Stimulated activated CD8-positive, alpha-beta memory T cell treated with anti-CD3 and anti-CD28 coated beads, Interleukin-7, amount 100 ng/mL, for 1 hour (primary cell): ENCODE results near the gene ACYP2.
"Not testable (repeated sequence)": the region's sequence is repeated elsewhere in the genome, so short reads cannot be mapped to it uniquely, and the experiment has no call there.

Source experiments
- DNase-seq, 2 donors: peaks; one replicate each; pipeline ENCODE4 v3.0.0-alpha.2; 2020; ENCODE audit warnings: low read depth in 2 of 2

ACYP2 gene

DNA sequence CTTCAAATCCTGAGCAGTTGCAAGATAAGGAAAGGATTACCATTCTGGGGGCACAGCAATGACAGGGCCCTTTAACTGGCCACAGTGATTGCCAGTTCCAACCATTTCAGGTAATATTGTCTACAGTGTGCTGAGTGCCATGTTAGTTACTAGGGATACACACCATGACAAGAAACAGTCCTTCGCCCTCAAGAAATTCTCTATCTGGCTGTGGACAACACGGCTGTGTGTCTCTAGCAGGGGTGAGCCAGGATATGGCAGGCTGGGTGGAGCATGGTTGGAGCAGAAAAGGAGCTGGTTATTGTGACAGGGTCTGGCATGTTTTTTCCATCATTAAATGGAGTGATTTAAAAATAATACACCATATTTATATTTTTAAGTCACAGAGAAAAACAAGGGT, 109.6 kb downstream of the ACYP2 start:
- DNase-seq: no peak

DNA sequence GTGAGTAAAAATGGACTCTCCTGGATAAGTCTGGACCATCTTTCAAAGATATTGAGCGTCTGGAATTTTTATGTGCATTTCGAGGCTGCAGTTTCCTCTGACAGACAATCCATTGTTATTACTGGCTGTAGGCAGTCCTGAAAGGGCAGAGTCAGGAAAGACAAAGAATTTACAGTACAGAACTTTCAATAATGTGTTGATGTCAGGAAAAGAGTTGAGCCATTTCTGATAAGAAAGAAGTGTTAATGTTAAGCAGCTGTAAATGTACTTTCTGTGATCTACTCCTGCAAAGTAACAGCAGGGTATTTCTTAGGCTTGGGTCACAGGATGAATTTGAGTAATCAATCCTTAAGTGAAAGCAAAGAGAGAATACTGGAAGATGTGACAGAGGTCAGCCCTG, 110.8 kb downstream of the ACYP2 start:
- DNase-seq: no peak

DNA sequence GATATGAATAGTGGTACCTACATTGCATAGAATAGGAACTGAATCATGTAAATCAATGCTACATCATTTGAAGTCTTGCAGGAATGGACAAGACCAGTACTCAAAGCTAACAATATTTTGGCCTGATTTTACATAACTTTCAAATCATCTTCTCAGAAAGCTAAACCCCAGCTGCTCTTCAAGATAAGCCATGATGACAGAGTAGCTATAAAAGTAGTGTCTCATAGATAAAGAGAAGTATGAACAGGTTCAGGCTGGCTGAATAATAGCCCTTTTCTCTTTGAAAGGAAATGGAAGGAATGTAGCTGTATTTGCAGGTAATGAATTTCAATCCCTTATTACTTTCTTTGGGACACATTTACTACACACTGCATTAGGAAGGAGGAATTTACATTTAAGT, 112.4 kb downstream of the ACYP2 start:
- no peak for DNase-seq

DNA sequence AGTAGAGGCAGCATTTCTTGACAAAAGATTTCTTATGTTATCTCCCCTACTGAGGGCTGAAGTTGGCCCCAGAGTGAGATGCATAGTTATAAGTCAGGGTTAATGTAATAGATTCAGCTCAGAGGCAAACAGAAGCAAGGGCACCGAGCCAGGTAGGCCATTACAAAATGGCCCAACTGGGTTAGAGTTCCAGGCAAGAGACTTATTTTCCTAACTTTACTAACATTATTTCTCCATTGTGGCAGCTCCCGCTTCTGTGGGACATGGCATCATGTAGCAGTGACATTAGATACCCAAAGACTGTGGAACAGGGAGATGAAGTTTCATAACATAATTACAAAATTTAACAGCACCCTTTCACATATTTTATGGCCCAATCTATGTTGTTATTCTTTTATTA, 113.5 kb downstream of the ACYP2 start:
- DNase-seq: no peak

DNA sequence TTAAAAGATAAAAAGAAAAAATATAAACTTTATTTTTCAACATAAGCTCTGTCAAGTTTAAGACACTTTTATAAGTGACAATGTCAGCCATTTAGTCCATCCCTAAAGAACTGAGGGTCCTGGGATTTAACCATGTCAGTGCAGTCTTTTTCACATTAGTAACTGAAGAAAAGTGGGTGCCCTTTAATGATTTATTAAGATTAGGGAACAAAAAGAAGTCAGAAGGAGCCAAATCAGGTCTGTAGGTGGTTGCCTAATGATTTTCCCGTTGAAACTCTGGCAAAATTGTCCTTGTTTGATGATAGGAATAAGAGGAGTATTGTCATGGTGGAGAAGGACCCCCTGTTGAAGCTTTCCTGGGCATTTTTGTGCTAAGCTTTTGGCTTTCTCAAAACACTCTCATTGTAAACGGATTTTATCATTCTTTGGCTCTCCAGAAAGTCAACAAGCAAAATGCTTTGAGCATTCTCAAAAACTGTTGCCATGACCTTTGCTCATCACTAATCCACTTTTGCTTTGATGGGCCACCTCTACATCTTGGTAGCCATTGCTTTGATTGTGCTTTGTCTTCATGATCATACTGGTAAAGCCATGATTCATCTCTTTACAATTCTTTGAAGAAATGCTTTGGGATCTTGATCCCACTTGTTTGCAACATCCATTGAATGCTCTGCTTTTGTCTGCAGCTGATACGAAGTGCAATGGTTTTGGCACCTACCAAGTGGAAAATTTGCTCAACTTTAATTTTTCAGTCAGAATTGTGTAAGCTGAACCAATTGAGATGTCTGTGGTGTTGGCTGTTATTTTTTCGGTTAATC, 118.6 kb downstream of the ACYP2 start:
- no peak for DNase-seq

DNA sequence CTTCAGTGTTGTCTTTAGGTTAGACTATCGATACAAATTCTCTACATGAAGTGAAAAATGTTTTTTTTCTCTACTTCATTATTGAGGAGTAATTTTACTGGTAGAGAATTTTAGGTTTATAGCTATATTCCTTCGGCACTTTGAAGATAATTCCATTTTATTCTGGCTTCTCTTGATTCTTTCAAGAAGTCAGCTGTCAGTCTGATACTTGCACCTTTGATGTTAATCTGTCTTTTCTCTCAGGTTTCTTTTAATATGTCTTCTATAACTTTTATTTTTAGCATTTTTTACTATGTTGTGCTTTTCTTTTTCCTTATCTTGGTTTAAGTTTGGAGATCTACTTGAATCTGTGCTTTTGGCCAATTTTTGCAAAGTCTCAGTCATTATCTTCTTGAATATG, 122.0 kb downstream of the ACYP2 start:
- DNase-seq: no peak

DNA sequence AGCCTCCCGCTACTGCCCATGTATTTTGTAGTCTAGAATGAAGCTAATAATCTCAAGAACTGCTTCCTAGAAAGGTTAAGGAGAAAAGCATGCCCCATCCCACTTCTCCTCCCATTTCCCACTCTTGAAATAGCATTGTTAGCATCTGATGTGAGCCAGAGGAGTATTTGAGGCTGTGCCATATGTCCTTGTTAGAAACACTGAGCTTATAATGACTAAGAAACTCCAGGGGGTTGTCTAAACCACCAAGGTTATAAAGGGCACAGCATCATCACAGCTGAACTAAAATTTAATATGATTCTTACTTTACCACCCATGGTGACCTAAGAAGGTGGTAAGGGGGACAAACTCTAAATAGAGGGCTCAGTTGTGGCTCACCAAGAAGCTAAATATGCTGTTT, 124.0 kb downstream of the ACYP2 start:
- no peak for DNase-seq

DNA sequence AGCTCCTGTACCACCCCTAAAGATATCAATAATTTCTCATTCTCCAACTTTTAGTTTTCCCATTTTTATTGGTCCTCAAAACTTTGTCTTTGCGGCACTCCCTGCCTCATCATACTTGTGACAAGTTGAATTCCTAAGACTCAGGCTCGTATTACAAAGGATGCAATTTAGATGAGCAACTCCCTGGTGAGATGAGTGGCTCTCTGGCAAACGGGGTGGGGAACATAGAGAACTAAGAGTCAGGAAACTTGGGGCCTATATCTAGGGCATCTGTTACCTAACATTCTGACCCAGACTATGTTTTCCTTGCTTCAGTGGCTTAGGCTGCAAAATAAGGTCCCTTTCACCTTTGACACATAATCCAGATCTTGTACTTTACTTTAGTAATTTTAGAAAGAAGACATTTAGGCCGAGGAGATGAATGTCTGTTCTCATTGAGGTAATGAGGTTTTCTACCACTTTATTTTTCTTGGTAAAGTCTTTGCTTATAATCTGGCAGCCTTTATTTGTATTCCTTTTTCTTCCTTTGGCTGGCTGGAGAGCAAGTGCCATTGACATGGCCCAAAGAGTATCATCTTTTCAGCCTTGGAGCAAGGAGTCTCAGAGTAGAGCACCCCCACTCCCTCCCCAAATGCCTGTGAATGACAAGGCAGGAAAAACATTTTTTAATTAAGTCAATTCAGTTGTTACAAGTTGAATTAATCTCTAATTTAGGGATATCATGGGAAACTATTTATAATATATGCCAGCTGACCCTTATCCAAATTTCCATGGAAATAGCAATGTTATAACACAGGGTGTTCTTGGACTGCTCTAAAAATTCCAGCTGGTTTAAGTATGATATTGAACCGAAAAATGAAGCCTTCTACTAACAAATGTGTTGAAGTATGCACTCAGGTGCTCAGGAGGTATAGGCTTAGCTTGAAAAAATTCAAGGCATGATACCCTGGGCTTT, 125.4 kb downstream of the ACYP2 start:
- DNase-seq: no peak

DNA sequence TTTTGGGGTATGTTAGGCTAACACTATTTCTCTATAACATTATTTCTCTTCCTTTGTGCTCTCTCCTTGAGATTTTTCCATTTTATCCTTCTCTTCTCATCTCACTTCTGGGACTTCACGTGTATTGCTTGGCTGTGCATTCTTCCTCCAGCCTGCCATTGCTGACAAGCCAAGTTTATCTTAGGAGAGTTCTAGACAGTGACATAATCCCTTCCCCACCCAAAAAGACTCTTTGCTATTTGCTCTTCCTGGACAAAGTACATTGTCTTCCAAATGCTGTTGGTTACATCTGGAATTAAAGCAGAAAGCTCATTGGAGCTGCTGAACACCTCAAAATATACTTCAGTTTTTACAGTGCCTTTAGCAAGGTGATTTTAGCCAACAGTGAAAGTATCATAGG, 131.7 kb downstream of the ACYP2 start:
- DNase-seq: no peak

DNA sequence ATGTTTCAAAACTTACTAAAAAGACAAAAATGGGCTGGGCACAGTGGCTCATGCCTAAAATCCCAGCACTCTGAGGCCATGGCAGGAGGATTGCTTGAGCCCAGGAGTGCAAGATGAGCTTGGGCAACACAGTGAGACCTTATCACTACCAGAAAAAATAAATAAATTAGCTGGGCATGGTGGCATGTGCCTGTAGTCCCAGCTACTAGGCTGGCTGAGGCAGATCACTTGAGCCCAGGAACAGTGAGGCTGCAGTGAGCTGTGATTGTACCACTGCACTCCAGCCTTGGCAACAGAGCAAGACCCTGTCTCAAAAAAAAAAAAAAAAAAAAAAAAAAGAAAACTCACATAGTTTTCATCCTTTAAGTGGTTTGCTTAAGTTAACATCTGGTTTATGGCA, 134.2 kb downstream of the ACYP2 start:
- no peak for DNase-seq

DNA sequence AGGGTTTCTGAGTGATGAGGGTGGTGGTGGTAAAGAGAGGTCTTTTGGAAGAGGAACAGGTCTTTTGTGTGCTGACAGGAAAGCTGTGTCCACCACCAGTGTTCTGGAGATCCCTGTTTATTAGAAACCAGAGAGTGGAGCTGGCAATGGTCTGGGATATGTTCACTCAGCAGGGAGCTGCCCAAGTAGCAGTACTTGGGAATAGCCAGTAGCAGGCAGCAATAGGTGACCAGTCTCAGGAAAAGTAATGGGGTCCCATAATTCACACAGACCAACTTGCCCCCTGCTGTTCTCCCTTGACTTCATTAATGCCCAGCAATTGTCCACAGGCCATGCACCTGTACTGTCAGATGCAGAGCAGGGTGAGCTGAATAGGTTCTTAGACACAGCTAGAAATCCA, 138.8 kb downstream of the ACYP2 start:
- DNase-seq: no peak

DNA sequence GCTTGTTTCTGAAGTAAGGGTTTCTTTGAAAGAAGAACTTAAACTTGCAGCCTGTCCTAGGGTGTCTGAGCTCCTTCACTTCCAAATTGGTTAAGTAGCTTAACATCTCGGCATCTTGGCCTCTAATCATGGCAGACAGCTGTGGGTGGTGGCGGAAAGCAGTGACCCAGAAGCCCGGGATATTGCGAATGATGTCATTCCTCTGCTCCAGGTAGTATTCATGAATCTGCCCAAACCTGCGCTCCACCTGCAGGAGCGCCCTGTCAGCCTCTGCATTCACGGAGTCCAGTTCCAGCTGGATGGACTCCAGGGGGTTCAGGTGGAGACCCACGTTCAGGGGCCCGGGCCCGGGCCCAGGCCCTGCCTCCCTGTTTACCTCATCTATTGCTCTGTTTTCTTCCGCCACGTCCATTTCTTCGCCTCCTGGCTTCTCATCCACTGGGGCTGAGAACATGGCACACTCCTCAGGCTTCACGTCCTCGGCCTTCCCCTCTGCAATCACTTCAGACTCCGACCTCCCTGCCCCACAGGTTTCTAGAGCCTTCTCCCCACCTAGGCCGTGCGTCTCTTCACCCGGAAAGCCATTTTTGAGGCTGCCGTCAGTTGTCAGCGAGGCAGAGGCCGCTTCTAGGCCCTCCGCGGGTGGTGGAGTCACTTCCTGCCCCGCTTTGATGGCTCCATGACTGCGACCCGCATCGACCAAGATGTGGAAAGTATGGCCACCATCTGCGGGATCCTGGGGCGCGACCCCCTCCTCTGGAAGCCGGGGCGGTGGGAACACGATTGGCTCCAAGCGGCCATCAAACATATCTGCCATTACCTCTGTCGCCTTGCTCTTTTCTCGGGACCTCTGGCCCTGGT, 140.0 kb downstream of the ACYP2 start:
- DNase-seq: no peak

DNA sequence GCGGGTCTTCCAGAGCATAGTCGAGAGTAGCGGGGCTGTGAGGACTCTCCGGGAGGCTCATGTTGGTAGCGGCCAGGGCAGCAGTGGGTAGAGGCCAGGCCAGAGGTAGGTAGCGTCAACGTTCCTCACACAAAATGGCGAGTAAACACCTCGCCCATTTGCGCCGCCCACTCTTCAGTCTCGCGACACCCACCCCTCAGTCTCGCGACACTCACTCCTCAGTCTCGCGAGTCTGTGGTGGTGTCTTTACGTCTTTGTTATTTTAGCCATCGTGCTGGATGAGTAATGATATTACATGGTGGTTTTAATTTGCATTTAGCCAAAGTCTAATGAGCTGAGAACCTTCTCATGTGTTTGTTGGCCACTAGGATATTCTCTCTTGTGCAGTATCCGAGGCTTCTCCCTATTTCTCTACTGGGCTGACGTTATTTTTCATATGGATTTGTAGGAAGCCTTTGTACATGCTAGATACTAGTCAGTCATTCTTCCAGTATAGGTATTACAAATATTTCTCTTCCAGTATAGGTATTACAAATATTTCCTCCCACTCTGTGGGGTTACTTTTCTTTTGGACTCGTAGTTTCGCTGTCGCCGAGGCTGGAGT, 140.8 kb downstream of the ACYP2 start, which contains the start of gene TSPYL6:
TSPYL6 (minus strand) TSS at position 139 of the 604 bp plus-strand sequence; CDS start at position 61, 78 bp downstream.
- no peak for DNase-seq

DNA sequence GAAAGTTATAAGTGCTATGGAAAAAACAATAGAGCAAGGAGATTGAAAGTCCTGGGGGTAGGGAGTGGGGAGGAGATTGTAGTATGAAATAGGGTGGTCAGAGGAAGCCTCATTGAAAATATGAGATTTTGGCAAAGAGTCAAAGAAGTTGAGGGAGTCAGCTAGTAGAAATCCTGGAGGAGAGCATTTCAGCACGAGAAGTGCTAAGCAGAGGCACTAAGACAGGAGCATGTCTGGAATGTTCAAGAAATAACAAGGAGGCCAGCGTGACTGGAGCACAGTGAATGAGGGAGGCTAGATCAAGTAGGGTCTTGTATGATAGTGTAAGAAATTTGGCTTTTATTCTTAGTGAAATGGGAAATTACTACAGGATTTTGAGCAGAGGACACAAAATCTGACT, 142.8 kb downstream of the ACYP2 start:
- no peak for DNase-seq

DNA sequence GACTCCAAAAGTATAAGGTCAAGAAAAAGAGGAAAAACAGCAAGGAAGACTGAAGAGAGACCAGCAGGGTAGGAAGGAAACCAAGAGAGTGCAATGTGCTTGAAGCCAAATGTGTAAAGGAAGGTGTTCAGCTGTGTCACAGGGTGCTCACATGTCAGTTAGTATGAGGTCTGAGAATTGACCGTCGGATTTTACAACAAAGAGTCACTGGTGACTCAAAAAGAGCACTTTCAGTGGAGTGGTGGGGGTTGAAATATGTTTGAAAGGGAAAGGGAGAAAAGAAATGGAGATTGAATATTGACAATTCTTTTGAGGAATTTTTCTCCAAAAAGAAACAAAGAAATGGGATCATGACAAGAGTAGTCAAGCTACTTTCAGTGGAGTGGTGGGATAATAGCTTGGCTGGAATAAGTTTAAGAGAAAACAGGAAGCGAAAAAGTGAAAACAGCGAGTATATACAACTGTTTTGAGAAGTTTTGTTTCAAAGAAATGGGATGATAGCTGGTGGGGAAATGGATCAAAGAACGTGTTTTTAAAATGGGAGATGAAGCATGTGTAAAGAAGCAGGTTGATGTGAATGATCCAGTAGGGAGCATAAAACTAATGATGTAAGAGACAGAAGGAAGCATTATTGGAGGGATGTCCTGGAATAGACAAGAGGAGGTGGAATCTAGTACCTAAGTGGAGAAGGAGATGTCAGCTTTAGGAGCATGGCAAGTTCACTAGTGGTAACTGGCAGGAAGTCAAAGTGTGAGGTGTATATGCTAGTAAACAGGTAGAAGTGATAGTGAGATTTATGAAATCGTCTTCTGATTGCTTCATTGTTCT, 144.2 kb downstream of the ACYP2 start:
- no peak for DNase-seq

DNA sequence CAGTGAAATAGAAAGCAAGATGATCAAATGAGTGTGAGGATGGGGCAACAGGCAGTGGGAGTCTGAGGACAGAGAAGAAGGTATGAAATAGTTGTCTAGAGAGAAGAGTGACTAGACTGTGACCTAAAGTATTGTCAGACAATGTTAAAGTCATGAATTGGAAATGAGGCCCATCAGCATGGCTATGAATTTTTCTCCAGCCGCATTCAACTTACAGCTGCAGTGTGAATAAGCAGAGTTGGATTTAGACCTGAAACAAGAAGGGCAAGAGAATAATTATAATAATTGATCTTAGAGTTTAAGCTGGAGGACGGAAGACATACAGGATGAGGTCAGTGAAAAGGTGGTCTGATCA, 144.8 kb downstream of the ACYP2 start:
- no peak for DNase-seq

DNA sequence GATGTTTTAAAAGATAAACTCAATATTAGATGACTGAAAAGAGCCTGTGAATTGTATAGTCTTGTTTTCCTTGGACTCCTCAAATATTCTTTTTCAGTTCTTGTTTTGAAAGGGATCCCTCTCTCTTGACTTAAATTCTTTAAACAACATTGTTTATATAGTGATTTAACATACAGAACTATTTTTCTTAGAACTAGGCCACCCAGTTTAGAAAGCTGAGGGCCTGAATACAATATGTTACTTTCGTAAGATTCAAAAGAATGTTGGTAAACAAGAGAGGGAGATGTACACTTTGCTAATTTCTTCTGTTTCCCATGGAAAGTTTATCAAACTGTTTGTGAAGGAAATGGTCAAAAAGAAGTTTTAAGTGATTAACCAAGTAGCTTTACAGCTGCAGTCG, 146.1 kb downstream of the ACYP2 start:
- DNase-seq: no peak

DNA sequence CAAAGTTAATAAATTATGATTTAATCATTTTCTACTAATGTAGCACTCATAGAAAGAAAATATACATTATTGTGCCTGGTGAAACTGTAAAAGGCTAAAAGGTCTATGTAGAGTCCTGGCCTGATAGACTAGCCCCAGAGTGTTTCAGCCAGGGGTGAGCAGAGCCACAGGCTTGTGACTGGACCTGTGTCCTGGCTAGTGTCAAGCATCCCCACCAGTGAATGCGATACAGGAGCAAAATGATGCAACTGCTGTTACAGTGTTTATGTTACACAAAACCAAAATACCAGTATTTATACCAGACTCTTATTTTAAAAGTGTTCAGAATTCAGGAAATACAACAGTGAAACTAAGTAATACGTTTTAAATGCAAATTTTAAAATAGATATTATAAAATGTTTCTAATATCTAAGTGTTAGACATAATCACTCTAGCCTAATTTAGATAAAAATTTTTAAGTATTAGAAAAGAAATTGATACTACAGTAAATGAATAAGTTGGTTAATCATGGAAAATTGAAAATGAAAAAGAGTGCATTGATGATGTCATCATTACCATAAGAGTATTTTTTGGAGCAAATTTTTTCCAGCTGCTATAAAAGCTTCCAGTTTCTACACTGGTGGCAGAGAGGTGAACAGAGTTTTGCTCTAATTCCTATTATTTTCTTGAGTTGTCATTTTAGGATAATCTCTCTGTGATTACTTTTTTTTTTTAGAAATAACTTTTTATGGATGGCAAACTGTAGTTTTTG, 146.8 kb downstream of the ACYP2 start:
- no peak for DNase-seq

DNA sequence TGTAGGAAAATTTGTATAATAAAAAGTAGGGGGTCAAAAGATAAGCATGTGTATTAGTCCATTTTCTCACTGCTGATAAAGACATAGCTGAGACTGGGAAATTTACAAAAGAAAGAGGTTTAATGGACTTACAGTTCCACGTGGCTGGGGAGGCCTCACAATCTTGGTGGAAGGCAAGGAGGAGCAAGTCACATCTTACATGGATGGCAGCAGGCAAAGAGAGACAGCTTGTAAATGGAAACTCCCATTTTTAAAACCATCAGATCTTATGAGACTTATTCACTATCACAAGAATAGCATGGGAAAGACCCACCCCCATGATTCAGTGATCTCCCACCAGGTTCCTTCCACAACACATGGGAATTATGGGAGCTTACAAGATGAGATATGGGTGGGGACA, 149.7 kb downstream of the ACYP2 start:
- not testable (repeated sequence) for DNase-seq

DNA sequence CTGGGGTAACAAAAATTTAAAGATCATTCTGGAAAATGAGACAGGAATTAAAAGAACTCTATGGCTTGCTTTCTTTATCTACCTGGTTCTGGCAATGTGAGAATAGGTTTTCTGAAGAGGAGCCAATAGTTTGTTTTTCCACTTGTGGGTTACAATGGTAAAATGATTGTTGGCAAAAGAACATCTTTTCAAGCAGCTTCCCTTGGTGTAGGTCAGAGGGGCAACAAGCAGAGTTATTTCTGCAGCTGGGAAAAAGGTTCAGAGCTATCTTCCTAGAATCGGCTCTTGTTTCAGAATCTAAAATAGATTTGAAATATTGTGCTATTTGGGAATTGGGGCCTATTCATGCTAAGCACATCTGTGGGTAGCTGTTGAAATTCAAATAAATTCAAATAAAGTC, 152.2 kb downstream of the ACYP2 start:
- no peak for DNase-seq
